SU-DHL-6 (cell line): ENCODE results near the gene TRIM17.

Experiments used
- CTCF ChIP-seq: fragments of 200-600 bp; sonication (generic); IDR thresholded peaks from one replicate; pipeline ENCODE4 v1.5.1; 2017; ENCODE audit warnings: antibody characterized with exemption, mild to moderate bottlenecking, low read length, moderate library complexity; ENCODE audit not compliant: insufficient read depth, poor library complexity, severe bottlenecking
- EZH2phosphoT487 ChIP-seq: fragments of 200-600 bp; sonication (generic), shearing (Covaris generic); conservative IDR thresholded peaks from 2 replicates; pipeline ENCODE4 v1.6.1; 2018; ENCODE audit warnings: mild to moderate bottlenecking, antibody characterized with exemption, low read length, moderate library complexity, mixed read lengths

GRCh38 chr1:228358764-228359612 is 57.7 kb downstream of the TRIM17 start:
- TF ChIP-seq EZH2phosphoT487, result no peak
- no peak for TF ChIP-seq CTCF
